GM18909 (cell line): ENCODE results near the gene LRRC49.
"Not testable (repeated sequence)": the region's sequence is repeated elsewhere in the genome, so short reads cannot be mapped to it uniquely, and the experiment has no call there.

ENCODE experiments used
- ATAC-seq: cut with Tn5 transposase; IDR thresholded peaks from one replicate; pipeline ENCODE4 v1.9.1; 2021; ENCODE audit warnings: mild to moderate bottlenecking; ENCODE audit not compliant: unreplicated experiment, poor library complexity

The LRRC49 gene

GRCh38 chr15:70916531-70916930, 23.9 kb downstream of the LRRC49 start:
- no peak for ATAC-seq

GRCh38 chr15:70917955-70918354, 25.3 kb downstream of the LRRC49 start:
- no peak for ATAC-seq

GRCh38 chr15:70920981-70921696, 28.5 kb downstream of the LRRC49 start:
- ATAC-seq = no peak

GRCh38 chr15:70922119-70922518, 29.5 kb downstream of the LRRC49 start:
- ATAC-seq = no peak

GRCh38 chr15:70923311-70924080, 30.9 kb downstream of the LRRC49 start:
- no peak for ATAC-seq

- not testable (repeated sequence) for ATAC-seq
Measured at GRCh38 chr15:70926914-70927313, 34.3 kb downstream of the LRRC49 start.

- no peak for ATAC-seq
Measured at GRCh38 chr15:70931821-70932220, 39.2 kb downstream of the LRRC49 start.

- no peak for ATAC-seq
Measured at GRCh38 chr15:70932397-70932796, 39.8 kb downstream of the LRRC49 start.

GRCh38 chr15:70933411-70933810, 40.8 kb downstream of the LRRC49 start:
- ATAC-seq = no peak

GRCh38 chr15:70935631-70936030, 43.0 kb downstream of the LRRC49 start:
- no peak for ATAC-seq

- no peak for ATAC-seq
Measured at GRCh38 chr15:70936326-70936725, 43.7 kb downstream of the LRRC49 start.

- not testable (repeated sequence) for ATAC-seq
Measured at GRCh38 chr15:70943285-70943684, 50.7 kb downstream of the LRRC49 start.

- ATAC-seq = no peak
Measured at GRCh38 chr15:70947351-70948335, 55.0 kb downstream of the LRRC49 start.

- ATAC-seq = no peak
Measured at GRCh38 chr15:70950953-70951352, 58.3 kb downstream of the LRRC49 start.

- ATAC-seq = no peak
Measured at GRCh38 chr15:70954171-70954570, 61.5 kb downstream of the LRRC49 start.

GRCh38 chr15:70954733-70955132, 62.1 kb downstream of the LRRC49 start:
- ATAC-seq = no peak

GRCh38 chr15:70955151-70955550, 62.5 kb downstream of the LRRC49 start:
- no peak for ATAC-seq

GRCh38 chr15:70956201-70956995, 63.8 kb downstream of the LRRC49 start:
- no peak for ATAC-seq

- ATAC-seq = no peak
Measured at GRCh38 chr15:70962084-70962483, 69.5 kb downstream of the LRRC49 start.

- ATAC-seq = no peak
Measured at GRCh38 chr15:70963199-70963598, 70.6 kb downstream of the LRRC49 start.
